Occipital lobe (tissue), 2 donors: ENCODE results near the gene LTBP1. TPM values are rescaled to one million over a fixed set of nuclear protein-coding genes. Genes with fewer than 3 reads are reported as not detected.
A peak's percentile ranks its signal among the peaks of the same experiment; 100 is the strongest.
"Not testable (repeated sequence)": the region's sequence is repeated elsewhere in the genome, so short reads cannot be mapped to it uniquely, and the experiment has no call there.

Experiments used
- DNase-seq: peaks from one replicate; lab custom pipeline; 2025; lab: John Stamatoyannopoulos, UW
- total RNA-seq: library from RNA; depleted of rRNA; stranded (reverse); fragments of >200 nt; gene quantifications from one replicate; pipeline ENCODE4 v1.2.3, GENCODE V29; 2014

Gene LTBP1
- total RNA-seq, 1 donor from 2014 or later = 25.6 TPM

DNA sequence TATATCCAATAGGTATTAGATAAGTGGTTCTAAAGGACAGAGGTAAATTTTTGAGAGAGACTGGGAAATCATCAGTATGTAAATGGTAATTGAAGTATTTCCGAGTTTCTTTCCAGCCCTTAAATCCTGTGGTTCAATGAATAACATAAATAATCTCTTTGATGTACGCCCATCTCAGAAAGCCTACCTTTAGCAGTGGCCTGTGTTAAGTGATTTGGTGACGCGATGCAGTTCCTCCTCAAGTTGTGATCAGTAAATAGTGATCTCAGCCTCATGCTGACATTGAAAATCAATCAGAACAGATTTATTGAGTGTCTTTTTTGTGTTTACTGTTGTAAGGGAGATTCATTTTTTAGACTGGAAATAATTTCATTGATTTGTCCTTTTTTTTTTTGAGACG is 392.5 kb downstream of the LTBP1 start:
- no peak for DNase-seq

DNA sequence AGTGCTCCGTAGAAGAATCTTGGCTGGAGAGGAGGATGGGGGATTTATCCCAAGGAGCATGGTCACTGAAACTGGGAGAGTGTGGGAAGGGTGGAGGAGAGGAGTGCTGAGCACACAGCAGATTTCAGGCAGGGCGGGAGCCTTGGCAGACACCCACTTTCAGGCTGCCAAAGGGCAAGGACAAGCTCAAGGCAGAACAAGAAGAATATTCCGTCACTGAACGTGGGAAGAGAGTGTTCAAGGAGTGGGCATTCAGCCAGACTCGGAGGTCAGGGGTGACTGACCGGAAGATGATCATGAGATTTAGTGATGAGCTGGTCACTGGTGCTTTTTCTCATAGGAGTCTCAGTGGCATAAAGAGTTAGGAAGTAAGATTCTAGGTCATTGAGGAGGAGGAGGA is 393.5 kb downstream of the LTBP1 start:
- no peak for DNase-seq

DNA sequence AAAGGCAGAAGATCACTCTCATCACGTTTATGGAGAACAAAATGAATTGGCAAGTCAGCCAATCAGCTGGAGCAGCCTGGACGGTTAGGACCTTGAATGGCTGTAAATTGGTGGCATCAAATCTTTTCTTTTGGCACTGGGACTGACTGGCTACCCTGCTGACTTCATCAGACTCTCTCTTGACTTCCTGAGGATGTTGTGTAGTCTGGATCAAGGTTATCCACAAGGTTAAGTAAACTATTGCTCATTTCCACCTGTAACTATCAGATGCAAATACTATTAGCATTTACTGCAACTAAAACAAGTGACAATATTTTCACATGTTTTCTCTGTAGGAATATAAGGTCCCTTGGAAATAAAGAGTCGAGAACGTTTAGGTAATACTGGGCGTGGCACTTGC is 395.4 kb downstream of the LTBP1 start:
- DNase-seq = no peak

DNA sequence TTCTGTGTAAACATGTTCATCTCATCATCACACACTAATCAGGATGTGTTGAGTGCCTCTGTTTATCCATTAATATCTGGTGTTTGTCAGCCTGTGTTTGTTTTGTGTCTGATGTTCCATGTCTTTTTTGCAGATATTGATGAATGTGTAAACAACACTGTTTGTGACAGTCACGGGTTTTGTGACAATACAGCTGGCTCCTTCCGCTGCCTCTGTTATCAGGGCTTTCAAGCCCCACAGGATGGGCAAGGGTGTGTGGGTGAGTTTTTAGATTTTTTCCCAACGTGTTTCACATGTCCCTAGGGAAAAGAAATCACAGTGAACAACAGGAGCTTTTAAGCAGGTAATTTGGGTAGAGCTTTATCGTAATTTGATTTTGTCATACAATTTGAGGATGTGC is 396.0 kb downstream of the LTBP1 start:
- DNase-seq = no peak

DNA sequence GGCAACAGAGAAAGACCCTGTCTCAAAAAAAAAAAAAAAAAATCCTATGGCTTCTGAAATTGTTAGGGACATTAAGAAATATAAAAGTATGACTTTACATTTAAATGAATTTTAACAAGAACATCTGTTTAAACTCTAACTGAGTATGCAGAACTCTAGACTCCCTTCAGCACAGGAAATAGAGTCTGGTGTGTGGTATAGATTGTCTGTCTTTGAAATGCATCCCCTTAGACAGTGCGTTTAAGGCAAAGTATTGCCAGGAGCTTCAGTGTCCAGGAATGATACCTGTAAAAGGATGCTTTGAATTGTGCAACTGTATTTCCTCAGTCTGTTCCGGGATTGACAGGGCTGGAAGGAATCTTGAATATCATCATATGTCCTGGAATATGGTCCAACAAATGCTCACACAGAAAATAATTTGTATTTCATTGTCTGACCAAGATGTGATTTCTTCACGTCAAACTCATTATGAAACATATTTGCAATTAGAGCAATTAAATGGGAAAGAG is 396.7 kb downstream of the LTBP1 start:
- no peak for DNase-seq

DNA sequence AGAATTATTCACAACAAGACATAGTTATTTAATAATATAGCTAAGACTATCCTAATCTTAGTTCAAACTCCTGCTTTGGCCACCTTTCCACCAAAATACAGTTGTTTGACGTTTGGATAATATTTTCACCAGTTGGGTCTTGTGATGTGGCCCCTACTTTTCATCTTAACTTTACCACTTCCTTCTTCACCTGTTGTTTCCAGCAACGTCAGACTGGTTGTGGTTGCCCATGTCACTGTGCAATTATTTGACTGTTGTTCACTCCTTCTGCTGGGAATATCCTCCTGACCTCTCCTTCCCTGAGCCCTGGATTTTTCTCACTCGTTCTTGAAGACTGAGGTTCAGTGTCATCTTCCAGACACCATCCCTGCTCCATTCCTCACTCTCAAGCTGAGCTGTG is 397.5 kb downstream of the LTBP1 start:
- DNase-seq = no peak

DNA sequence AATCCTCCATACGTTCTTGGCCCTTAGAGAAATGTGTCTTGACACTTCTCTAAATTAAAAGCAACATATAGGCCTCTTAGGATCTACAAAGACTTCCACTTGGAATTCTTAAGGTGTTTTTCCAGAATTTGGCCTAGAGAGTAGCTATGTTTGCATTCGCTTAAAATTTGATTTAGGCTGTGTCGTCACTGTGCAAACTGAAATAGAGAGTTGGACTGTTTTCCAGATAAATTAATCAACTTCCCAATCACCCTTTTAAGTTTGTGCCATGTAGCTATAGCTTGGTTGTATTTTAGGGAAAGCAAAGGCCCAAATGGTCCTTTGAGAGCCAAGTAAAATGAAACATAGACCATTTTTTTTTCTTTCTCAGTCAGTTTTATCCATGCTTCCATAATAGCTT is 401.1 kb downstream of the LTBP1 start:
- DNase-seq = no peak

DNA sequence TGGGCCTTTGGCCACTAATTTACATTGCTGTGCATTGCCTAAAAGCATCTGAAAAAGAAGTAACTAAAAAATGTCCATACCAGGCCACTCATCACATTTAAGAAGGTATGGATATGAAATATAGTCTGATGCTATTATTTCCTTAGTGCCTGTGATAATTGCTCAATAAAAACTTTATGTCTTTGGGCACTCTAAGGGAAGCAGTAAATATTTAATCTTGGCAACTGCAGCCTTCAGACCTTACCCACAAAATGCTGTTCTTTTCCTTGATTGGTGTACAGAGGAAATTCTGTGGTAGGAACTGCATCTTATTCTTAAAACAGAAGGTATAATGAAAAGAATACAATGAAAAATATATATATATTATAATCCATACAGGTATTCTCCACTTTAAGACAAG is 403.9 kb downstream of the LTBP1 start:
- DNase-seq = no peak

DNA sequence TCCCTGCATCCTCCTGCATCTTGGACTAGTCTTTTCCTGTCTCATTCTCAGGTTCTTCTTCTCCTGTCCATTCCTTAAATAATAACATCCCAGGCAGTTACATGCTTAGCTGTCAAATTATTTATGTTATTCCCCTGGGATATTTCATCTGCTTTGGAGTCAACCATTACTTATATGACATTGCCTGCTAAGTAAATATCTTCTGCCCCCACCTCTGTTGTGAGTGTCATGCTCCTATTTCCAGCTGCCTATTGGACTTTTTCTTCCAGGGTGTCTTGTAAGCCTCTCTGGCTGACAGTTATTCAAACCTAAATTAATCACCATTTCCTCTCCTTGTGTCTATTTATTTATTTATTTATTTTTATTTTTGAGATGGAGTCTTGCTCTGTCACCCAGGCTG is 405.0 kb downstream of the LTBP1 start:
- DNase-seq = no peak

DNA sequence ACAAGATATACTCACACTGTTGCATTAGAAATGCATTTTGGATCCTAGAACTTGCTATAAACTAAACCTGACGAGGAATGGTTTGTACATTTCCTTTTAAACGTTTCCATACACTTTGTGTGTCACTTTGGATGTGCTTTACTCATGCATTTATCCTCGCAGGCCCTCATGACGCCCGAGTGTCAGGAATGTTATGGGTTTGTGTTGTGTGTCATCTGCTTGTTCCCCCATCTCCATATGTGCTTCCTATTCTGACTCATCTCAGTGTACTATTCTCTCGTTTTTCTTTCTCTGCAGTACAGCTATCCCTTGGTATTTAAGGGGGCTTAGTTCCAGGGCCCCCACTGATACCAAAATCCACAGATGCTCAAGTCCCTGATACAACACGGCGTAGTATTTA is 408.2 kb downstream of the LTBP1 start:
- DNase-seq = no peak

DNA sequence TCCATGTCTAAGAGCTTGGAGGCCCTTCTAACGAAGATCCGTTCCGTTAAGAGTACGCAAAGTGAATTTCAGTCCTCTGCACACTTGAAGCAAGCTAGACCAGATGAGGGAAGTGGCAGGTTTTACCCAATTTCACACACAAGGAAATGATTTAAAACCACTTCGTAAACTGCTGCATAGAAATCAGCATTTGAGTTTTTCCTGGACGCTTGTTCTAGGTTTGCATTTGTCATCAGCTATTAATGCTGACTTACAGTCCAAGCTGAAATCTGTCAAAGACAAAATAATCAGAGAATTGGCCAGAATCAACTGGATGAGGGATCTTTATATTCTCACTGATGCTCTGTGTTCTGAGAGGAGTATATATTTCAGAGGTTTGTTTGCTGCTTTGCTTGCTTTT is 412.1 kb downstream of the LTBP1 start:
- DNase-seq = no peak

DNA sequence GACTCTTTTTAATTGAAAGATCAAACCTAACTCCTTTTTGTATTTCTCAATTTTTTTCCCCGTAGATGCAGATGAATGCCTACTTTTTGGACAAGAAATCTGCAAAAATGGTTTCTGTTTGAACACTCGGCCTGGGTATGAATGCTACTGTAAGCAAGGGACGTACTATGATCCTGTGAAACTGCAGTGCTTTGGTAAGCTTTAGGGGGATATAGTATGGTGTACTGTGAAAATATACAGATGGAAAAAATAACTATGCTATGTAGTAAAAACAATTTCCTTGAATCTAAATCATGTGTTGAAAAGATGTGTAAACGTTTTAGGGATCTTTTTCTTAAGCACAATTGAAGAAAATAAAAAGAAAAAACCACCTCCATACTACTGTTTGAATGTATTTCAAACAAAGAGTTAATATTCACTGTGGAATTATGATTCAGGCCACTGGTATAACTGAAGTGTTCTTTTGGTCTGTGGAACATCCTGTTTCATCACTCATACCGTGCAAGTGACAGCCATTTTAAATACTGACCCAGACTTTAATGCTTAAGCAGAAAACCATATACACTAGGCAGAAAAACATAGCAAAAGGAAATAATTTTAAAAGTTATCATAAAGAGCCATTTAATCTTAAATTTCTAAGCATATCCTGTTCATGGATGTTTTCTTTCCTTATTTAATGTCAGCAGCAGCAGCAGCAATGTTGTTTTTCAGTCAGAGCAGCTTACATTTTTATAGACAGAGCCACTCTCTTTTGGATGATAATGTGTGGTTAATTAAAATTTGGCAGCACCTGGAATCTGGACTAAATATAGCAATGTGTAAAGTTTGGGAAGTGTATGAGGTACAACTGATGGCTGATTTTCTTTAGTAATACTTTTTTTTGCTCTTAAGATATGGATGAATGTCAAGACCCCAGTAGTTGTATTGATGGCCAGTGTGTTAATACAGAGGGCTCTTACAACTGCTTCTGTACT is 416.9 kb downstream of the LTBP1 start:
- no peak for DNase-seq

DNA sequence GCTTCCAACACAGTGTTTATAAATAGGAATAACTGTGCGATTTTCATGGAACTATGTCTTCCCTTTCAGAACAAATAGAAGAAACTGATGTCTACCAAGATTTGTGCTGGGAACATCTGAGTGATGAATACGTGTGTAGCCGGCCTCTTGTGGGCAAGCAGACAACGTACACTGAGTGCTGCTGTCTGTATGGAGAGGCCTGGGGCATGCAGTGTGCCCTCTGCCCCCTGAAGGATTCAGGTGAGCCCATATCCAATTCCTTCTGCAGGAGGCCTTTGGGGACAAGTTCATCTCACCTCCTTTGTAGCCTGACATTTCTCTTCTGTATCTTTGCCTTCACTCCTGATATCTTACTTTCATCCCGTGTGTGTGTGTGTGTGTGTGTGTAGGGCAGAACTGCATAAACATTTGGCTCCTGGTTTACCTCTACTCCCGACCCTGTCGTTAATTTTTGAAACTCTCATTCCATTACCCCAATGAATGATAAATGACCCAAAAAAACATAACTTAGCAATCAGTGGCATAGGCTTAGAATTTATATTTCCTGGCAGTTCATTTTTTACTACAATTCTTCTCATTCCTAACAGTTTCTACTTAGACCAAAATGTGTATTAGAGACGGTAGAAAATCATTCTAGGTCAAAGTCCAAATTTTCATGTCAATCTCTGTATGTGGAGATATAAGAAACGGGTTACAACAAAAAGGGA is 418.7 kb downstream of the LTBP1 start:
- DNase-seq = no peak

DNA sequence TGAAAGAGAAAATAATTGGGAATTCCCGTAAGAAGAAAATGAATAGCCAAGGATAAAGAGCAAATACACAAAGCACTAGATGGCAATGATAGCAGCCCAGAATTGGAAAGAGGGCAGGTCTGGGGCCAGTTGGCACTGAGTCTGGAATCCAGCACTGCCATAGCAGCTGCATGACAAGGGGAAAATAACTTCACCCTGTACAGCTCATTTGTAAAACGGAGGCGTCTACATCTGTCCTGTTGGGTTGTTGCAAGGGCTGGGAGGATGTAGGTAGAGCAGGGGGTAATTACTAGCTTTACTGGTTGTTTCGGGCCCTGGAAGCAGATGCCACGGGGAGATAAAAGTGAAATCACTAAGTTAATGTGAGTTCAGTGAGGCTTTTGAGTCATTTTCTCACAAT is 419.7 kb downstream of the LTBP1 start:
- peak; percentile 32 for DNase-seq

DNA sequence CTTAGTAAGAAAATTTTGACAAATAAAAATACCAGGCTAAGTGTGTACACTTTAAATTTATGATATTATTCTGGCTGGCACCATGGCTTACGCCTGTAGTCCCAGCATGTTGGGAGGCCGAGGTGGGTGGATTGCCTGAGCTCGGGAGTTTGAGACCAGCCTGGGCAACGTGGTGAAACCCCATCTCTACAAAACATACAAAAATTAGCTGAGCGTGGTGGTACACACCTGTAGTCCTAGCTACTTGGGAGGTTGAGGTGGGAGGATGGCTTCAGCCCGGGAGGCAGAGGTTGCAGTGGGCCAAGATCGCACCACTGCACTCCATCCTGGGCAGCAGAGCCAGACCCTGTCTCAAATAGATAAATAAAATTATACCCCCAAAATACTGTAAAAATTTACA is 421.8 kb downstream of the LTBP1 start:
- not testable (repeated sequence) for DNase-seq

DNA sequence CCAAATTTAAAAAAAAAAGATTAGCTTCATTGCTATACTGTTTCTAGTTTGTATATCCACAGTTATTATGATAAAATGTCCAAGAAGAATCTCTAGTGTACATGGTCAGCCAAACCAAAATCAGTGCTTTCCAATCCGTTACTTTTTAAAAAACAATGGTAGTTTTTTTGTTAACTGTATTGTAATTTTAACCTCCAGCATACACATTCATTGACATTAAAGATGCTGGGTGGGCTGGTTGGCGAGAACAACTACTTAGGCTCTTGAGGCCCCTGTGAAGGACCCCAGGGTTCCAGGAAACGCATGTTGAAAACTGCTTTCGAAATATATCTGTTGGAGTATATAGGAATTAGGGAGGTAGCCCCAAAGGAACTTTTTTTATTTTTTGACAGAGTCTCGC is 422.4 kb downstream of the LTBP1 start:
- no peak for DNase-seq

DNA sequence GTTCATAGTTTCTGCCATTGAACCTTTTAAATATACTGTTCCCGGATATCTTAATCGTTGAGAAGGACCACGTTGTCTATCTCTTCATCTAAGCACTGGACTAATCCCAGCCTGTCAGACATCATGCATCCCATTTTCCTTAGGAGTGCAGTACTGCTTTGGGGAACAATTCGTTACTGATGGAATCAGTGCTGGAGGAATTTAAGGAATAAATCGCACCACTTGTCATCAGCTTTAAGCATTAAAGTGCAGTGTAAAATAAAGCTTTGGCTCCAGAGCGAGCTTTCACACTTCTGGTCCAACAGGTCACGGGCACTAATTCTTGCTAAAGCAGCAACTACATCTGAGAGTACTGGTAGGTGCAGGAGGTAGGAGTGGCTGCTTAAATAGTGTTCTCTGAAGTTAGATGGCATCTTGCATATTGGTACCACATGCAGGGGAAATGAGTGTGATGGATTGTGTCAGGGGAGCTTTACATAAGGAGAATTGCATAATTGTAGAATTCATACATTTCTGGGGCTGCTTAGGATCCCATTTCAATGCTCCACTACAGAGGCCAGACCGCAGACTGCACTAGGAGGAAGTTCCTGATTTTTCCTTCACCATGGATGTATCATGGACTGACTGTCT is 424.0 kb downstream of the LTBP1 start:
- DNase-seq = no peak

DNA sequence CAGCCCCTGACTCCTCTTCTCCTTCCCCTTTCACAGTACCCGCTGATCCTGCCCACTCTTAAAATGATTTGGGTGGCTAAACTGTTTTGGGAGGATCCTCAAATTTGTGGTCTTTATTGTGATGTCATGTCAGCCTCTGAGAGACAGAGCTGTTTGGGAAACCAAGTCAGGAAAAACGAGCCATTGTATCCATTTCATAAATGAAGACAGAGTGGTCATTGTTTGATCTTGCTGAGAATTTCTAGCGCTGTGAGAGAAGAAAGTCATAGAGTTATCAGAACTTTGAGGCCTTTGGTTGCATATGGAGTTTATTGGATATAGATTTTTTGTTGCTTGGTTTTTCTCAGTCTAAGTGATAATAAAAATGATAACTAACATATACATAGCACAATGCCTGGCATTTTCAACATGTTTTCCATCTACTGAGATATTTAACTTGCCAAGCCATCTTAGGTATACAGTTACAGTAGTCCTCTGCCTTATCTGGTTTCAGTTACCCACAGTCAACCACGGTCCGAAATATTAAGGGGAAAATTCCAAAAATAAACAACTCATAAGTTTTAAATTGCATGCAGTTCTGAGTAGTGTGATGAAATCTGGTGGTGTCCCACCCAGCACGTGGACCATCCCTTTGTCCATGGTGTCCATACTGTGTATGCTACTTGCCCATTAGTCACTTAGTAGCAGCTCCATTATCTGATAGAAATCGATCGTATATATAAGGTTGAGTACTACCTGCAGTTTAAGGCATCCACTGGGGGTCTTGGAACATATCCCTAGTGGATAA is 424.7 kb downstream of the LTBP1 start:
- DNase-seq = no peak

DNA sequence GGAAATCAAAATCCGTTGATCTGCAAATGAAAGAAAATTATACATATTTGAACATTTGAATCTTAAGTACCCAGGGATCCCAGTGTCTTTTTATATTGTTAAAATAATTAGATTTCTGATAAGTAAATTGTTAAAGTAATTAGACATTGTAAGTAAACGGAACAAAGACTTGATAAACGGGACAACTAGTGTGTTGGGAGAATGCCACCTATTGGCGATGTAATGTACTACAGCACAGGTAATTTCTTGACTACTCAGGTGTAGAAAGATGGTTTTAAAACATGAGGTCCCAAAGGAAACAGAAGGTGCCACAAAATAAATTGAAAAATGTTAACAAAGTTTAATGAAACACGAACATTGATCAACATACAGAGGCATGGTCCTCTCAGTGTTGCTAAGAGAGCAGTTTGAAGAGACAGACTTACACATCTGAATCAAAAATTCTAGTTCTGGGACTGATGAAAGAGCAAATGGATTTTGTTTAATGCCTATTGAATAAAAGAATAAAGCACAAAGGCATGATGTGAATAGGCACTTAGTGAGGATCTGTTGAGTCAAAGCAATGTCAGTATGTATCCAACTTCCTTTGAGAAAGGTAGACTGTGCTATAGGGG is 426.3 kb downstream of the LTBP1 start:
- no peak for DNase-seq

DNA sequence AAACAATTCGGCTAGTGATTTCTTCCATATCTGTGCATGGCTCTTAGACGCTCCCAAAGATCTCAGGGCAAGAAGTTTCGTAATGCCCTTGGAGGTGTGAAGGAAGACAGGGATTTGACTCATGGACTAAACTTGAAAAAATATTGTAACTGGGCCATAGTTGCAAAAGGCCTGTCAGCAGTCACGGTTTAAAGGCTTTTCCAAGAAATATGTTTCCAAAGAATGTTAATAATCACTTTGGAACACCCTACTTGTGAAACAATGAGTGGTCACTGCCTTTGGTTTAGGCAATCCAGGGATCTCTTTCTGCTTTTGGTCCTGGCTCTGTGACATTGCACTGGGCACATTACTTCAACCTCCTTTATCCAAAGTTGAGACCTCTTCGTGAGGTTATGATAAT is 427.2 kb downstream of the LTBP1 start:
- no peak for DNase-seq

DNA sequence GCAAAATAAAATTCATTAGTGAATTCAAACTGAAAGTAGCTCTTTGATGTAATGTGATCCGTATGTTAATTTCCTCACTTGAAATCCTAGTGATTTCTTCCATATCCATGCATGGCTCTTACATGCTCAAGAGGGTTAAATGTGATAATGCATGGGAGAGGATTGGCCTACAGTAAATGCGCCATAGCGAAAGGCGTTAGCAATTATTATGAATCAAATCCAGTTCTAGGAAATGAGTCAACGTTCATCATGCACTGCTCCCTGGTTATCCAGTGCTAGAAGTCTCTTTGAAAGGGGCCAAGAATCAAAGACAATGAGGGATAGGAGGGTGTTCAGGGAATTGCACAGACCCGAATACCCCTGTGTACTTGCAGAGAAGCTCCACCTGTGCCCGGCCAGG is 428.3 kb downstream of the LTBP1 start:
- DNase-seq = no peak
